ENCODE measurements around the gene VRK1.

Gene VRK1

GRCh38 chr14:96904201-96904600, 107.0 kb downstream of the VRK1 start:
- Histone ChIP-seq H3K4me2 (ENCODE audit: low read depth, low read length) (no peak overlapping the region), H3F3A (ENCODE audit: insufficient read depth, low read length) (no peaks in the 10 kb centered on the region), H3K79me2 (ENCODE audit: low read length) (no peaks in the 10 kb centered on the region), H2AFZ (ENCODE audit: low read length) (no peak overlapping the region), H3K27me3 (replicated peaks; ENCODE audit: insufficient read depth, low read length) (no peaks in the 10 kb centered on the region), H4K20me1 (ENCODE audit: insufficient read depth, low read length) (no peaks in the 10 kb centered on the region), H3K9me2 (replicated peaks; ENCODE audit: insufficient read depth, low read length) (no peaks in the 10 kb centered on the region), H3K9me3 (replicated peaks; ENCODE audit: insufficient read depth, low read length) (no peaks in the 10 kb centered on the region), H3K4me3 (ENCODE audit: low read length) (no peak overlapping the region), H3K36me3 (replicated peaks; ENCODE audit: insufficient read depth, low read length) (no peaks in the 10 kb centered on the region), H3K9ac (ENCODE audit: low read length) (no peak overlapping the region), H3K27ac (ENCODE audit: low read length) (no peak overlapping the region), H3K4me1 (ENCODE audit: low read length) (peaks cover 12% of the 10 kb centered on the region)
- TF ChIP-seq CTCF (IDR thresholded peaks at IDR 0.05; ENCODE audit: low read length) (no peak), EZH2phosphoT487 (IDR thresholded peaks at IDR 0.05; ENCODE audit: low read length) (no peak), EZH2 (optimal IDR thresholded peaks at IDR 0.05; ENCODE audit: low read depth, low read length) (no peak)
- DNase-seq, result no peak

GRCh38 chr14:96905065-96905464, 107.9 kb downstream of the VRK1 start:
- no peak overlapping the region for H3K4me2 ChIP-seq (ENCODE audit: low read depth, low read length)
- H3K27ac ChIP-seq (ENCODE audit: low read length), result no peak overlapping the region
- no peaks in the 10 kb centered on the region for H3K9me2 ChIP-seq (replicated peaks; ENCODE audit: insufficient read depth, low read length)
- peaks cover 12% of the 10 kb centered on the region for H3K4me1 ChIP-seq (ENCODE audit: low read length)
- TF ChIP-seq EZH2phosphoT487 (IDR thresholded peaks at IDR 0.05; ENCODE audit: low read length), result no peak
- TF ChIP-seq CTCF (IDR thresholded peaks at IDR 0.05; ENCODE audit: low read length), result no peak
- TF ChIP-seq EZH2 (optimal IDR thresholded peaks at IDR 0.05; ENCODE audit: low read depth, low read length), result no peak
- no peaks in the 10 kb centered on the region for H3F3A ChIP-seq (ENCODE audit: insufficient read depth, low read length)
- no peaks in the 10 kb centered on the region for H3K79me2 ChIP-seq (ENCODE audit: low read length)
- H4K20me1 ChIP-seq (ENCODE audit: insufficient read depth, low read length), result no peaks in the 10 kb centered on the region
- no peaks in the 10 kb centered on the region for H3K27me3 ChIP-seq (replicated peaks; ENCODE audit: insufficient read depth, low read length)
- no peak overlapping the region for H2AFZ ChIP-seq (ENCODE audit: low read length)
- H3K36me3 ChIP-seq (replicated peaks; ENCODE audit: insufficient read depth, low read length), result no peaks in the 10 kb centered on the region
- no peak for DNase-seq
- H3K9me3 ChIP-seq (replicated peaks; ENCODE audit: insufficient read depth, low read length), result no peaks in the 10 kb centered on the region
- H3K4me3 ChIP-seq (ENCODE audit: low read length), result no peak overlapping the region
- H3K9ac ChIP-seq (ENCODE audit: low read length), result no peak overlapping the region

GRCh38 chr14:96905825-96906224, 108.6 kb downstream of the VRK1 start:
- H3K9me2 ChIP-seq (replicated peaks; ENCODE audit: insufficient read depth, low read length), result no peaks in the 10 kb centered on the region

More at GRCh38 chr14:96905825-96906224, 108.6 kb downstream of the VRK1 start:
- H3K27me3 ChIP-seq (replicated peaks; ENCODE audit: insufficient read depth, low read length), result no peaks in the 10 kb centered on the region
- no peak for TF ChIP-seq EZH2phosphoT487 (IDR thresholded peaks at IDR 0.05; ENCODE audit: low read length)
- TF ChIP-seq CTCF (IDR thresholded peaks at IDR 0.05; ENCODE audit: low read length), result no peak
- no peak for TF ChIP-seq EZH2 (optimal IDR thresholded peaks at IDR 0.05; ENCODE audit: low read depth, low read length)
- no peaks in the 10 kb centered on the region for H3K36me3 ChIP-seq (replicated peaks; ENCODE audit: insufficient read depth, low read length)
- H3K4me2 ChIP-seq (ENCODE audit: low read depth, low read length), result no peak overlapping the region
- no peak overlapping the region for H3K27ac ChIP-seq (ENCODE audit: low read length)
- no peaks in the 10 kb centered on the region for H3F3A ChIP-seq (ENCODE audit: insufficient read depth, low read length)
- no peak overlapping the region for H3K9ac ChIP-seq (ENCODE audit: low read length)
- no peaks in the 10 kb centered on the region for H4K20me1 ChIP-seq (ENCODE audit: insufficient read depth, low read length)
- H3K4me3 ChIP-seq (ENCODE audit: low read length), result no peak overlapping the region
- DNase-seq, result no peak
- H3K9me3 ChIP-seq (replicated peaks; ENCODE audit: insufficient read depth, low read length), result no peaks in the 10 kb centered on the region
- H3K4me1 ChIP-seq (ENCODE audit: low read length), result peaks cover 6% of the 10 kb centered on the region
- H3K79me2 ChIP-seq (ENCODE audit: low read length), result no peaks in the 10 kb centered on the region
- no peak overlapping the region for H2AFZ ChIP-seq (ENCODE audit: low read length)
